HG03565 (cell line): ENCODE data around the gene PRPF8.
"Not testable (repeated sequence)": the region's sequence is repeated elsewhere in the genome, so short reads cannot be mapped to it uniquely, and the experiment has no call there.

Experiments
- ATAC-seq: cut with Tn5 transposase; IDR thresholded peaks from one replicate; pipeline ENCODE4 v1.9.1; 2021; ENCODE audit warnings: mild to moderate bottlenecking, moderate library complexity; ENCODE audit not compliant: unreplicated experiment

The PRPF8 gene

DNA sequence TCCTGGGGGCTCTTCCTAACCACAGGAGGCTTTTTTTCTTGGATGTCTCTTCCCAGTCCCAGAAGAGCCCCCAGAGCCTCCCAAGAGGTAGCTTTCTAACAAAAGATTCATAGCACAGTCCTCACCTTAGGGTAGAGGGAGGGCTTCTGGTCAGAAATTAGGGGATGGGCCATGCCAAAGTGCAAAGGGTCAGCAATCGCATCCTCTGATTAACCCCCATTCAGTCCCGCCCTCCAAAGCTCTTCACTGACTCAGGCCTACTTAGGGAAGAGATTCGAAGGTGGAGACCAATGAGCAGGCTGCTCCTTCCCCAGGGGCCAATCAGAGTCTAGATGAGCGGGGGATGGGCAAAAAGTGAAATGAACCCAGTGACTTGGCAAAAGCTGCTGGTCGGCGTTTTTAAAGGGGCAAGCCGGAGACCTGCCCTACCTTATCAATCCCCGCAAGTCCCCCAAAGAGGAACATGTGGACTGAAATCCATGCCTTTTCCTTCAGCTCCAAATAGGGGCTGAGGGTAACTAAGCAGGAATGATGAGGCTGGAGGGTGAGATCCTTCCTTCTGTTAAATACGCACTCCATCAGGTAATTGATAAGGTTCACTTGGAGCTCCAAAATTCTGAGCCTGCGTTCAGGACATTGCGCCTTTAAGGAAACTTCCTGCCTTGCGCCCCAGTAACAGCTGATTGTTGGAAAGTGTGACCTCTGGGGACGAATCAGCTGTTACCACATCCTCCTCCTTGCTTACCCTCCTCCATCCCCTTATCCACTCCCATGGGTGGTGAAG is 32.4 kb upstream of the PRPF8 start:
- no peak for ATAC-seq

DNA sequence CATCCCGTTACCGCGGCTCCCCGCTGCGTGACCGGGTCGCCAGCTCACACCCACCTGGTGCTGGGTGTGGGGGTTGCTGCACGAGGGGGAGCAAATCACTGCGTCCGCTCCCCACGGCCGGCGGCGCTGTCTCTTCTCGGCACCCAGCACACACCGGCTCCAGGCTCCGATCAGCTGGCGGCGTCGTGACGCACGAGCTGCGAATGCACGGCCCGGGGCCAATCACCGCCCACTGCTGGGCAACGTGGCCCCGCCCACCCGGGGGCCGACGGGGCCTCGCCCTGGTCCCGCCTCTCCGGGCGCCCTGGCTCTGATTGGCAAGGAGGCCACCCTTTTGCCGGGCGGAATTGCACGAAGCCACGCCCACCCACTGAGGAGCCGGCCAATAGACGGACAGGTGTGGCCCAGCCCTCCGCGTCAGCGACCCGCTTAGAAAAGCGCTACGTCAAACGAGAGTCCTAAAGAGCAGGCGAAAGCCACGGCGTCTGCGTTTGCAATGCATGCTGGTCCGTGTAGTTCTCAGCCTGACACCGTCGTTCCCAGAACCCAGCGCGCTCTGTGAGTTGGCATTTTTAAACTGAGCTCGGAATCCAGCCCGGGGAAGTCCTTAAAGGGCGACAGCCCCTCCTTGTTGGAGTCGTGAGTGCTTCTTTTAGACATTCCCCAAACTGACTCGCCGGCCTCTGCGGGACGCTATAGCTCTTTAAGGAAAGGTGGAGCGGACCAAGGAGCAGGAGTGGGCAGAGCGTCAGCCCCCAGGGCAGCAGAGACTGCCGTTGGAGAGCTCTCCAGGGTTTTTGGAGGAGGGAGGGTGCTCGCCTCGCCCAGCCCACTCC is 31.6 kb upstream of the PRPF8 start:
- peak; percentile 72 for ATAC-seq

DNA sequence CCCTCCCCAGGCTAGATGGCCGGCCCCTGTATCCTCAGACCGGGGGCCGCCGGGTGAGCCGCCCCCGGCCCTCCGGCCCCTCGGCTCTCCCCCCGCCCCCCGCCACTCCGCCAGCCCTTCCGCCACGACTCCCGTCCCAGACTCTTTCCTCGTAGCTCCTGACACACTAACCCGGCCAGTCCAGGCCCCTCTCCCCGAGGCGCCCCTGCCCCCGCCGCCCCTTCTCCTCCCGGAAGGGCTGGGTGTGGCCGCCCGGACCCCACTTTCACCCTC is 31.1 kb upstream of the PRPF8 start:
- no peak for ATAC-seq

DNA sequence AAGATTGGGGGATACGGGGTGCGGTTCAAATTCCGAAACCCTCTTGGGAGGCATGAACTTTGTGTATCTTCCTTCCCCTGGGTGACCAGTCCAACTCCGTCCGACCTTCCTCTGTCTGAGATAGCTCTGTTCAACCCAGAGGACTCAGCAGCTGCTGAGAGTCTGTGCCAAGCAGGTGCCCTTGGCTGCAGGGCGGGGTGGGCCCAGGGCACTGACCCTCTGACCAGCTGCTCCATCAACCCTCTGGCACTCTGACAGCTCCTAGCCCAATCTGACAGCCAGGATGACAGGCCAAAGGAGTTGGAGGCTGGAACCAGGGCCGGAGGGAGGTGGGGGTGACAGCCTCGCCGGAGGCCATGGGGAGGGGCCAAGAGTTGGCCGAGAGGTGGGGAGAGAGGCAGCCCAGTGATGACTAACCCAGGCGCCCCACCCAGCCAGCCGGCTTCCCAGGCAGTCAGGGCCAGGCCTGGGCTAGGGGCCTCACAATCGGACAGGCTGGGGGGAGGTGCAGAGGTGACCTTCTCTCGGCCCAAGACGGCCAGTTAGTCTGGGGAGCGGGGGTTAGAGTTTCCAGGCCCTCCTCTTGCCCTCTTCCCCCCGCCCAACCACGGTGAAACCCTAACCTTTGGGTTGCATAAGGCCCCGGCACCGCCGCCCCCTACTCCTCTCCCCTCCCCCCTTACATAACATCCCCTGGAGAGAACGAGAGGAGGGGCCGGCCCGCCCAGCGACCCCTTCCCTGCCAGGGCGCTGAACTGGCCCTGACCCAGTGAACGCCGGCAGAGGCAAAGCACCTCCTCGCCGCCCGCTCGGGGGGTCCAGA is 30.5 kb upstream of the PRPF8 start:
- ATAC-seq: no peak

DNA sequence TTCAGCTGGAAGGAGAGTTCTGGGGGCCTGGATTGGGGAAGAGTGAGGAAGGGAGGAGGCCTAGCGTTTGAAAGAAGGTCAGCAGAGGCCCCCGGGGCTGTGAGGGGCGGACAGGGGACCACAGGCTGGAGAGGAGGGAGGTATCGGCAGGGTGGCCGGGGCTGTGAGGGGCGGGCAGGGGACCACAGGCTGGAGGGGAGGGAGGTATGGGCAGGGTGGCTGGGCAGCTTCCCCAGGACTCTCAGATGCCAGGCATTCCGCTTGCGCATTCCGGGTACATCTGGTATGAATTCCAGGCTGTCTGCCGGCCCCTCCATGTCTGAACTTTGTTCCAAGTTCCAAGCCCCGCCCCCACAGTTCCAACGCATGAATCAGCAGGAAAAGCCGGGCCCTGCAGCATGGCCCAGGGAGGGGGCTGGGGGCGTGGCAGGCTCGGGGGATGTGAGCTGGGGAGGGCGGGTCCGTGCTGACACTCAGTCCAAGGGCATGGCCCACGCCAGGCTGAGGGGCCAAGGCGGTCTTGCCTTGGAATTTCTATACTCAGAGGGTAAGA is 29.8 kb upstream of the PRPF8 start:
- no peak for ATAC-seq

DNA sequence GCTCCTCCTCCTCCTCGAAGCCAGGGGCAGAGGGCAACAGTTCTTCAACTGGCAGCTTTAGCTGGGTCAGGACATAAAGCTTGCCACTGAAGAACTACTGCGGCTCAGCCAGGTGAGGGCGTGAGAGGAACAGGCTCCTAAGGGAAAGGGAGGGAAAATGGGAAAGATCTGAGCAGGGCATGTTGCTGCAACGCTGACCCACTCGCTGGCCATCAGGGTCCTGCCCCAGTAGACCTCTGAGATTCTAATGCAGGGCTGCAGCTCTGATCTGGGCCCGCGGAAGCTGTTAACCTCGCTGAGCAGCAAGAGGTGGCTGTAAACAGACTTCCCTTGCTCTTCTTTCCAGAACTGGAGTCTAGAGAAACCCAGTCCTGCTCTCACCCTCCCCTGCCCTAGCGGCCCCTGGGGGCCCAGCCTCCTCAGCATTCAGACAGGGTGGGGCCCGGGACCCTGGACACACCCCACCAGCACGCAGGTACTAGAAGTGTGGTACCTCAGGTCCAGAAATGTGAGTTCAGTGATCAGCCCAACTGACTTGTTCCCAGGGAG is 29.3 kb upstream of the PRPF8 start:
- ATAC-seq: no peak

DNA sequence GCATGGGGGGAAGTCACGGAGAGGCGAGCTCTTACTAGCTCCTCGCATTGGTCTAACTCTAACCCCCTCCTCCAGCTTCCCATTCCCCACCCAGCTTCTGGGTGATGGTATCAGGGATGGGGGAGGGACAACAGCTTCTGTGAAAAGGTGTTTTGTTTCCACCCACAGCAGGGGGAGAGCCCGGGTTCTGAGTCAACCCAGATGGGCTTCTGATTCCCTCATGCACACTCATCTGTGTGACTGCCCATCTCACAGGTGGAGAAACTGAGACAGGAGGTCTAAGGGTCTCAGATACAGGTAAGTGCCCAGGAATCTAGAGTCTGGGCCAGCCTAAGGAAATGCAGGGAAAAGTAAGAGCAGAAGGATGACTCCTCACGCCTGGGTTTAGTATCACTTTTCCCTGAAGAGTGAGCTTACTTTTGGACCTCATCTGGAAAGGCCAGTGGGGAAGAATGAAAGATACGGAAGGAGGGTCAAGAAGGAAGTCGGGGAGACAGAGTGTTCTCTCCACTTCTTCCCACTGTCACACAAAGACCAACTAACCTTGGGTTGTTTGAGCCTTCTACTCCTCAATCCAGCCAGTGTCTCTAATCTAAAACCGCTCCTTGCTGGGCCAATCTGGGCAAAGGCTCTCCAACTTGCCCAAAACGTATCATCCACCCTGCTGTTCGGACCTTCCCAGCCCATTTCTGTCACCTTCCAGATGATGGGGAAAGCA is 28.7 kb upstream of the PRPF8 start:
- no peak for ATAC-seq

DNA sequence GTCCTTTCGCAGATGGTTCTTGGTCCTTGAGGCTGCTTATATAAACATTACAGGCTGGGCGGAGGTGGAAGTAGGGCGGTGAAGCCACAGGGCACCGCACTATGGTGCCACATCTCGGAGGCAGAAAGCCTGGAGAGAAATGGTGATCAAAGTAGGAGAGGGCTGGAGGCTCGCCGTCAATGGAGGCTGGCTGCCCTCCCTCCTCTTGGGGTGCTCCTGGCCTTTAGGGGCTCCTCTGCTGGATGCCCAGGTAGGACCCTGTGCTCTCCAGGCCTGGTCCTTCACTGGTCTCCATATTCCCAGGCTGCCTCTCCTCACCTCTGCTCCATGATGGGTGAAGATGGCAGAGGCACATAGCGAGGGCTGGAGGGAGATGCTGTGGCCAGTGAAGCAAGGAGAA is 27.6 kb upstream of the PRPF8 start:
- ATAC-seq: no peak

DNA sequence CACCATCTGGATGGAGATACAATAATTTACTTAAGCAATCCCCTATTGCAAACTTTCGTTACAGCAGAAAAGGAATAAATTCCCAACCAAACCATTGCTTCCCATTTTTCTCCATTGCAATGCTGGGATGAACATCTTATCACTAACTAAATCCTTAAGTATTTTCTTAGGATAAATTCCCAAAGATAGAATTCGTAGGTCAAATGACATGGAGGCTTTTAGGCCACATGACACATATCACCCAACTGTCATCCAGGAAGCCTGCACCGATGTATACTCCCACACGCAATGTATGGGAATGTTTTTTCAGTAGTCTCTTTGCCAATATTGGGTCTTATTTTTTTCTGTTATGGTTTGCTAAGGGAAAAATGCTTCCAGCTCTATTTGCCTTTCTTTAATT is 27.1 kb upstream of the PRPF8 start:
- ATAC-seq: no peak

DNA sequence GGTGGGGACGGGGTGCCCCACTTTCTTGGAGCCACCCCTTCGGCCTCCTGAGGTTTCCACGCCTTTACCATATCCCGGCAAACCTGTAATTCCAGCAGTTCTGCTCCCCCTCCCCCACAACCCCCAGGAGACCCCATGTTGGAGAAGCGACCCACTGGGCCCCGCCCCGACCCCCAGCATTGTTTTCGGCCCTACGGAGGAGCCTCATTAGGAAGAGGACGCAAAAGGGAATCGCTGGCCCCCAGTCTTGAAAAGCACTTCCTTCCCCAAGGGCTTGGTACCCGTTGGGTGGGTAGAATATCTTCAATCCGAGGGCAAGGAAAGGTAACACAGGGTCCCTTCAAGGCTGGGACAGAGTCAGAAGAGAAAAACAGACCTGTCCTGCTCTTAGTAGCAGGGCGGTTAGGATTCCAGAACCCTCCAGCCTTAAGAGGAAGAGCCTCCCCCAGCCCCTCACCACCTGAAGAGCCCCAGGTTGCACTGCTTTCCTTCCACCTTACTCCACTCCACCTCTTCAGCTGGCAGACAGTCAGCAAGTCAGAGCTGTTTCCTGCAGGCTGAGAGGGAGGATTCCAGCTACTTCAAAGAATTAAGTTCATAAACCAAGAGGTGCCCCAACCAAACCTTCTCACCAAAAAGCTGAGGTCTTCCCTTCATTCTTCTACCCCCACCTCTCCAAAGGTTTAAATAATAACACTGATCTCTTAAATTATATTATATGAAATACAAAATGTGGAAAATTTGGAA is 26.3 kb upstream of the PRPF8 start:
- ATAC-seq: no peak

DNA sequence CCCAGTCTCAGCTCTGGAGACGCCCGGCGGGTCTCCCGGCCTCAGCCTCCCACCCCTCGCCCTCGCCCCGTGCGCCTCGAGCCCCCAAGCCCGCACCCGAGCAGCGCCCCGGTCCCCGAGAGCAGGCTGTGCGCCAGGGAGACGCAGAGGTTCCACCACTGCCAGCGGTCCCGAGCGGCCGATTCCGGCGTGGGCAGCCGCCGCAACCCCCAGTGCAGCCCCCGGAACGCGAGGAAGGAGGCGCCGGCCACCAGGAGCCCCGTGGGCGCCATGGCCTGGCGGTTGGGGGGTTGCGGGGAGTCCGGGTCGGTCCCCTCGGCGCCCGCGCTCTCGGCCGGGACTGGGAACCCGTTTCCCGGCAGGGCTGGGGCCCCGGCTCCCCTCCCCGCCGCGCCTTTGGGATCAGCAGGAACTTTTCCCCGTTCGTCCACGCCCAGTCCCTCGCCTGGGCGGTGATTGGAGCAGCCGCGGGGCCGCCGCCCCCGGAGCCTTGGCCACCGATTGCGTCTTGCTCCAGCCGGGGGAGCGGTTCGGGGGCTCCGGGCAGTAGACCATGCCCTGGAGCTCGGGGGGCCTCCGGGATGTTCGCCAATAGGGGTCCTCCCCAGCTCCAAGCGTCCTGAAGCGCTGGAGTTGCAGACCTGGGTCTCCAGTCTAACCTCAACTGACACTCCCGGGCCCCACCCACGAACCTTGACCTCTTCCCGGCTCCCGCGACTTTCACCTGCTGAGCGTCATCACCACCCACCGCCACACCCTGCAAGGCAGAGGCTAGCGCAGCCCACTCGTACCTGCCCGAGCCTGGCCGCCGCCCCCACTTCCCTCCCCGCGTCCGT is 25.5 kb upstream of the PRPF8 start, which contains the start of gene TLCD2:
TSS of gene TLCD2 (minus strand) at position 407 of the 836 bp plus-strand sequence. CDS start at position 272, 135 bp downstream.
- ATAC-seq: no peak

DNA sequence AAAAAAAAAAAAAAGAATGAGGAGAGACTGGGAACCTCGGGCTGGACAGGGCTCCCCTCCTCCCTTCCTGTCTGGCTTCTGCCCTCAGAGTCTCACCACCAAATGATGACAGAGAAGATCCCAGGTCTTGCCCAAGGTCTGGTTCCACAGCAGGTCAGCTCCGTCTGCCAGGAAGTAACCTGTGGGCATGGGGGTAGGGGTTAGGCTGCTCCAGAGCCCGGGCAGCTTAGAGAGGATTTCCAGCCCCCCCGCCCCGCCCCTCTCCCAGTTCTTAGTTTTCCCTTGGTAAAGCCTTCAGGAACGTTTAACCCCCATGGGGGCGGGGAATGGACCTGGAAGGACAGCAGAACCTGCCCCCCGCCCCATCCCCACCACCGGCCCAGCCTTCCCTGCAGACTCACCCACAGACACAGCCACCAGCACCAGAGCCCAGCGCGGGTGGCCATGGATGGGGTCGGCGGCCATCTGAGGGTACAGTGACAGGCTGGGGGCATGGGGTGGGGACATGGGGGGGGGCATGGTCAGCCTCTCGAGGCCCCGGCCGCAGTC is 24.8 kb upstream of the PRPF8 start:
- no peak for ATAC-seq

DNA sequence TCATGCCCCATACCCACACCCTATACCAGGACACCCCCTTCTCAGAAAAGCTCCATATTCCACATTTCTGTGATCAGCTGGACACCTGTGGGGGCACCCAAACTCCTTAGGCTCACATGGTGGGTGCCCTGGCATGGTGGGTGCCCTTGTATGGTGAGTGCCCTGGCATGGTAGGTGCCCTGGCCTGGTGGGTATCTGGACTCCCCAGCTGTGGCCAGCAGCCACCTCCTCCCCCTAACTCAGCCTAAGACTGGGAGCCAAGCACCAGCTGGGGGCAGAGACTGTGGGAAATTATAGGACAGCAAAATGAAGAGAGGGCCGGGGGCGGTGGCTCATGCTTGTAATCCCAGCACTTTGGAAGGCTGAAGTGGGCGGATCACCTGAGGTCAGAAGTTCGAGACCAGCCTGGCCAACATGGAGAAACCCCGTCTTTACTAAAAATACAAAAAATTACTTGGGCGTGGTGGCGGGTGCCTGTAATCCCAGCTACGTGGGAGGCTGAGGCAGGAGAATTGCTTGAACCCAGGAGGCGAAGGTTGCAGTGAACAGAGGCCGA is 24.2 kb upstream of the PRPF8 start:
- ATAC-seq: not testable (repeated sequence)

DNA sequence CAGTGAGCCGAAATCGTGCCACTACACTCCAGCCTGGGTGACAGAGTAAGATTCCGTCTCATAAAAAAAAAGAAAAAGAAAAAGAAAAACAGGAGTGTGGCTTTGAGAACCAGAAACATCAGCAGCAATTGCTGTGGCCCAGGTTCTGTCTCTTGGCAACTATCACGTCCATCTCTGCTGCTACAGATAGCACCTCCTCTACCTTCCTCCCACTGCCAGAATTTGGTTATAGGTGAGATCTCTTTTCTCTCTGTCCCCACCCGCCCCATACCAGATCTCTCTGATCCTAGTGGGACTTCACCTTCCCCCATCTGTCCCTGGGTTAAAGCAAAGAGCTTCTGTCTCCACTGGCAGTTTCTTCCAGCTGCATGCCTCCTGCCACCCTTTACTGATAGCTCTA is 22.4 kb upstream of the PRPF8 start:
- no peak for ATAC-seq

DNA sequence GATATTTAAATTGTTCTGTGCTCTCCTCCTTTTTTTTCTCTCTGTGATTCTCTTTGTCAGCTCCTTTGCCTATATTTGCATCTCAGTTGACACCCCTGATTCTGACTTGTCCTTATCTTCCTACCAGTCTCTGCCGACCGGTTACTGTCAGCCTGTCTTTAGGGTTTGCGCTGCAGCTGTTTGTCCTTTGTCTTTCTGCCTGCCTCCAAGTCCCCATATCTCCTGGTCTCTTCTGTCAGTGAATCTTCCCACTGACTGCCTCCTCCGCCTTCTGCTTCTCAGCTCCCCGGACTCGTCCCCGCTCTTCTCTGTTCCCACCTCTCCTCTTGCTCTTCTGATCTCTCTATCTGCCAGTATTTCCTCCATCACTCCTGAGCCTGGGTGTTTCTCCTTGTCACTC is 20.3 kb upstream of the PRPF8 start:
- no peak for ATAC-seq

DNA sequence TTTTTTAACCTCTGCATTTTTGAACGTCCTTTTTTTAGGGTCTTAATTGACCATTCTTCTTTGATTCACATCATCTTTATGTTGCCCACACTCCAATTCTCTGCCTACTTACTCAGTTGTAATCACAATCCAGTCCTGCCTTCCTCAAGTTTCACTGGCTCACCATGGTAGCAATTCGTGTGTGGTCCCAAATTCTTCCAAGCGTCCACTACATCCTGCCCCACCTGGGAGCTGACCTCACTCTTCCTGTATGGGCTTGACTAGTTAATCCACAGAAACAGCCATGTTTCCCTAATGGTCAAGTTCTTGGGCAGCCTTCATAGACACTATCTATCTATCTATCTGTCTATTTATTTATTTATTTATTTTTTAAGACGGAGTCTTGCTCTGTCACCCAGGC is 18.4 kb upstream of the PRPF8 start:
- ATAC-seq: no peak

DNA sequence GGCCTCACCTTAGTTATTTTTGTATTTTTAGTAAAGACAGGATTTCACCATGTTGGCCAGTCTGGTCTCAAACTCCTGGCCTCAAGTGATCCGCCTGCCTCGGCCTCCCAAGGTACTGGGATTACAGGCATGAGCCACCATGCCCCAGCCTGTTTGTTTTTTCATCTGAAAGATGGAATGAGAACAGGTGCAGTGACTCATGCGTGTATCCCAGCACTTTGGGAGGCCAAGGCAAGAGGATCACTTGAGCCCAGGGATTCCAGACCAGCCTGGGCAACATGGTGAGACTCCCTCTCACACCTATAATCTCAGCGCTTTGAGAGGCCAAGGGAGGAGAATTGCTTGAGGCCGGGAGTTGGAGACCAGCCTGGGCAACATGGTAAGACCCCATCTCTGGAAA is 15.2 kb upstream of the PRPF8 start:
- ATAC-seq: not testable (repeated sequence)

DNA sequence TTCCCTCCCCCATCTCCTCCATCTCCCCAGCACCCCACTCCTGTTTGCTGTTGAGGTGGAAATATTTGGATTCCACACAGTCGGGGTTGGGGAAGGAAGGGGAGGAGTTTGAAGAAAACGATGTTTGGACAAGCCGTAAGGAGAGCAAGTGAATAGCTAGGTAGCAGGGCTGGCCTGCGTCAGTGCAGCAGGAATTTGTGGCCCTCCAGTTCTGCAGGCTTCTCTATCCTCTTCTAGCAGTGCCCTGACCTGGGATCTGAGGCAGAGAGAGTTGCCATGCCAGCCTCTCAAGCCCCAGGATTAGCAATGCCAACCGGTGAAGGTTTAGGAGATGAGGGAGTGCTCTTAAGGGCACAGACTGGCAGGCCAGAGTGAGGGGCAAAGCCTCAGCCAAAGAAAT is 13.0 kb upstream of the PRPF8 start:
- no peak for ATAC-seq
